Sigmoid colon (tissue), 4 donors: ENCODE measurements around the gene MGST2.

Experiments used
- EP300 ChIP-seq, 4 donors: sonication (generic); formaldehyde crosslinking; IDR thresholded peaks; one replicate each; pipeline ENCODE4 v1.6.1; 2017; ENCODE audit warnings: antibody characterized with exemption in 4 of 4
- TF ChIP-seq, protein P1 (sequence below), 4 experiments: fragments of 450-650 bp in 3 of 4; fragments of 200-600 bp in 1 of 4; IDR thresholded peaks; one replicate each; pipeline ENCODE4 v1.5.1; 2016 to 2019; ENCODE audit warnings: antibody characterized with exemption in 4 of 4, mild to moderate bottlenecking in 3 of 4, moderate library complexity in 2 of 4

GRCh38 chr4:139718358-139718757 is 52.7 kb downstream of the MGST2 start:
- TF ChIP-seq, protein P1, sequence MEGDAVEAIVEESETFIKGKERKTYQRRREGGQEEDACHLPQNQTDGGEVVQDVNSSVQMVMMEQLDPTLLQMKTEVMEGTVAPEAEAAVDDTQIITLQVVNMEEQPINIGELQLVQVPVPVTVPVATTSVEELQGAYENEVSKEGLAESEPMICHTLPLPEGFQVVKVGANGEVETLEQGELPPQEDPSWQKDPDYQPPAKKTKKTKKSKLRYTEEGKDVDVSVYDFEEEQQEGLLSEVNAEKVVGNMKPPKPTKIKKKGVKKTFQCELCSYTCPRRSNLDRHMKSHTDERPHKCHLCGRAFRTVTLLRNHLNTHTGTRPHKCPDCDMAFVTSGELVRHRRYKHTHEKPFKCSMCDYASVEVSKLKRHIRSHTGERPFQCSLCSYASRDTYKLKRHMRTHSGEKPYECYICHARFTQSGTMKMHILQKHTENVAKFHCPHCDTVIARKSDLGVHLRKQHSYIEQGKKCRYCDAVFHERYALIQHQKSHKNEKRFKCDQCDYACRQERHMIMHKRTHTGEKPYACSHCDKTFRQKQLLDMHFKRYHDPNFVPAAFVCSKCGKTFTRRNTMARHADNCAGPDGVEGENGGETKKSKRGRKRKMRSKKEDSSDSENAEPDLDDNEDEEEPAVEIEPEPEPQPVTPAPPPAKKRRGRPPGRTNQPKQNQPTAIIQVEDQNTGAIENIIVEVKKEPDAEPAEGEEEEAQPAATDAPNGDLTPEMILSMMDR (IDR thresholded peaks at IDR 0.05), result no peak
- TF ChIP-seq EP300 (IDR thresholded peaks at IDR 0.05), result no peak
